ENCODE data around the gene AACS.

GRCh38 chr12:125169870-125170269 lies 104.6 kb downstream of the AACS start:
- TF ChIP-seq CTCF (IDR thresholded peaks at IDR 0.05) = no peak
- TF ChIP-seq POLR2A (IDR thresholded peaks at IDR 0.05) = no peak
